HUES64 (cell line): ENCODE data around the gene BMERB1.

Experiments
- H3K27ac ChIP-seq: 2 replicates; pipeline ENCODE4 v1.7.0; 2013; ENCODE audit warnings: low read depth, low read length, inconsistent platforms
- H3K27me3 ChIP-seq: 2 replicates; pipeline ENCODE4 v1.6.1; 2013; ENCODE audit warnings: mild to moderate bottlenecking, low read length; ENCODE audit not compliant: insufficient read depth
- H3K36me3 ChIP-seq: 2 replicates; pipeline ENCODE4 v1.6.1; 2013; ENCODE audit warnings: mild to moderate bottlenecking, low read length; ENCODE audit not compliant: insufficient read depth
- H3K4me1 ChIP-seq: 2 replicates; pipeline ENCODE4 v1.6.1; 2013; ENCODE audit warnings: mild to moderate bottlenecking, low read length, moderate library complexity; ENCODE audit not compliant: insufficient read depth
- H3K4me3 ChIP-seq: 2 replicates; pipeline ENCODE4 v1.5.1; 2013; ENCODE audit warnings: mild to moderate bottlenecking, low read length, moderate library complexity
- H3K9ac ChIP-seq: 2 replicates; pipeline ENCODE4 v1.6.1; 2013; ENCODE audit warnings: mild to moderate bottlenecking, low read depth, low read length
- H3K9me3 ChIP-seq: 2 replicates; pipeline ENCODE4 v1.6.1; 2013; ENCODE audit warnings: low read depth, low read length; ENCODE audit not compliant: insufficient read depth
- WGBS: fragments of 150-250, 120-280 bp; methylation state at CpG from one replicate; pipeline ENCODE4 v1.1.7; 2013; ENCODE audit warnings: missing lambda C conversion rate; 5-methylcytosine and 5-hydroxymethylcytosine counted together

The BMERB1 gene

DNA sequence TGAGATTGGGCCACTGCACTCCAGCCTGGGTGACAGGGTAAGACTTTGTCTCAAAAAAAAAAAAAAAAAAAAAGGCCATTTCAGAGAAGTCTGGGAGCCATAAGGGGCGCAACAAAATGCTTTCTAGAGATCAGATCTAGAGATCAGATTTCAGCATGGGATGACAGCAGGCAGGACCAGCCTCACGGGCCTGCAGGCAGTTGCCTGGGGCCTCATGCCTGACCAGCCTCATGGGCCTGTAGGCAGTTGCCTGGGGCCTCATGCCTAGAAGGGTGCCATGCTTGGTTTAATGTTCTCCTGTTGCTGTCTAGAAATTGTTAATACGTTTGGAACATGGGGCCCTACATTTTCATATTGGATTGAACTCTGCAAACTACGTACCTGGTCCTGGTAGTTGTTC is 149.1 kb downstream of the BMERB1 start:
- no peaks in the 10 kb centered on the region for H3K4me1 ChIP-seq

DNA sequence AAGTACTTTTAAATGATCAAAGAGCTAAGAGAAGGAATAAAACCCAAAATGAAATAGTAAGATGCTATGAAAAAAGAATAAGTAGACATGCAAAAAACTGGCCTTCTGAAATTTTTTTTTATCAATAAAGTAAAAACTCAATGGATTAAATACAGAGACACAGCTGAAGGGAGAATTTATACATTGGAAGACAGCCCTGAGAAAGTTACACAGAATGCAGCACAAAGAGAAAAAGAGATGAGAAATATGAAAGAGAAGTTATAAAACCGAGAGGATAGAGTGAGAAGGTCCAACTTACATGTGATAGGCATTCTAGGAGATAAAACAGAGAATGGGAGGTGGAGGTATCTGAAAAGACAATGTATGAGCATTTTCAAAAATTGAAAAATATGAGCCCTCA is 151.6 kb downstream of the BMERB1 start:
- Histone ChIP-seq H3K9me3 (peaks cover 15% of the 10 kb centered on the region), H3K27me3 (no peaks in the 10 kb centered on the region), H3K27ac (no peak overlapping the region), H3K4me1 (no peaks in the 10 kb centered on the region), H3K4me3 (no peak overlapping the region), H3K36me3 (peaks cover 28% of the 10 kb centered on the region), H3K9ac (no peak overlapping the region)
- WGBS: 90% methylated on average over 1 of the region's 1 CpG

More for the DNA sequence above, 149.1 kb downstream of the BMERB1 start:
- Histone ChIP-seq H3K4me3 (no peak overlapping the region), H3K36me3 (peaks cover 28% of the 10 kb centered on the region), H3K9me3 (peaks cover 15% of the 10 kb centered on the region), H3K27ac (no peak overlapping the region), H3K27me3 (no peaks in the 10 kb centered on the region), H3K9ac (no peak overlapping the region)
- 93% methylated on average over 4 of the region's 4 CpGs for WGBS

DNA sequence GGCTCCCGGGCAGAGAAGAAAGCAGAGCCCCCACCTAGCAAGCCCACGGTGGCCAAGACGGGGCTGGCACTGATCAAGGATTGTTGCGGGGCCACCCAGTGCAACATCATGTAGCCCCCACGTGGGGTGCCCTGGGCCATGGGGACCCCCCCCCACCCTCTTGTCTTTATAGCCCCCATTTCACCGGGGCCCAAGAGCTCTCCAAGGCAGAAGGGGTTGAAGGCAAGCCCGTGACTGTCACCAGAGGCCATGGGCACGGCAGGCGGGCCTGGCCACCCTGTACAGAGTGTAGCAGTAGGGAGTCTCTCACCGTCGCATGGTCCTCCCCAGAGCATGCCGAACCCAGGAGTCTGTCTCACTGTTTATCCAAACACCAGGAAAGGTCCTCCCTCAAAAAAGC is 152.3 kb downstream of the BMERB1 start:
- Histone ChIP-seq H3K4me1 (no peaks in the 10 kb centered on the region), H3K4me3 (no peak overlapping the region), H3K9ac (no peak overlapping the region), H3K27me3 (no peaks in the 10 kb centered on the region), H3K27ac (no peak overlapping the region), H3K9me3 (peaks cover 15% of the 10 kb centered on the region), H3K36me3 (peaks cover 26% of the 10 kb centered on the region)
- 96% methylated on average over 12 of the region's 12 CpGs for WGBS

DNA sequence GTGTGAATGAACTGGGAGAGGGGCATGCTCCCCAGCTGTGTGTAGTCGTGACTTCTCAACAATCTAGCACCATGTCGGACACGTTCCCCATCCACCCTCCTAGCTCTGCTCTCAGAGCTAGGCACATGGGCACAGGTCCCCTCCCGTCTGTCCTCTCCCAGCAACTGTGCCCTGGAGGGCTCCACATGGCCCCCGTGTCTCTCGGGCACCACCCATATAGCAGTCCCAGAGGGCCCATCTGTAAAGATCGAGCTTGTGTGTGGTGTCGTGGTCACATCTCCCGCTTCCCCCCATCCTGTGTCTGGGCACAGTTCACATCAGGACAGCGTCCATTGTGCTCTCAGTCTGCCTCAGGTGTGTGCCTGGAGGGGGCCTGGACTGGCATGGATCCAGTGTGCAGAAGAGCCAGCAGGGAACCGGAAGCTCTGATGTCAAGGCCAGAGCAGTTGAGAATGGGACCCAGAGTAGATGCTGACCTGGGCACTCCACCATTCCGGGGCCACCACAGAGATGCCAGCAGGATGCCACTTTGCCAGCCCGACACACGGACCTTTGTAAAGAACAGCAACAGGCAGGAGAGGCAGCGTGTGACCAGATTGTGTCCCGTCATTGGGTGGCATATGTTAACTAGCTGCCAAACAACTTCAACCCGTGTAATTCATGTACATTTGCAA is 152.9 kb downstream of the BMERB1 start:
- no peak overlapping the region for H3K9ac ChIP-seq
- H3K4me3 ChIP-seq: no peak overlapping the region
- peaks cover 26% of the 10 kb centered on the region for H3K36me3 ChIP-seq
- H3K27me3 ChIP-seq: no peaks in the 10 kb centered on the region
- H3K4me1 ChIP-seq: no peaks in the 10 kb centered on the region
- no peak overlapping the region for H3K27ac ChIP-seq
- H3K9me3 ChIP-seq: peaks cover 15% of the 10 kb centered on the region
- WGBS: 98% methylated on average over 17 of the region's 17 CpGs

DNA sequence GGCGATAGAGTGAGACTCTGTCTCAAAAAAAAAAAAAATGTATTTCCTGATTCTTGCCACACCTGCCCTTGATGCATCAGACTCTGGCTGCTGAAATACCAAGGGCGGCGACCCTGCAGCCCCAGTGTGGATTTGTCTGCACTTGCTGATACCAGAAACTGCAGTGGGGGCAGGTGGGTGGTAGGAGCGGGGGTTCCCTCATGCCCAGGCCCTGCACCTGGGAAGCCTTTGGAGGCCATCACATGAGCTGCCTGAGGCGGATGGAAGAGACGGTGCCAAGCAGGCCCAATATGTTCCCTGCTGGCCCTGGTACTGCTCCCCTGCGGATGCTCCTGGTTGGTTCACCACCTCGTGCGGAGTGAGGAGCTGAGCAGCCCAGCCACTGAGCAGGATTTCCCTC is 157.9 kb downstream of the BMERB1 start:
- Histone ChIP-seq H3K9ac (no peak overlapping the region), H3K4me1 (no peaks in the 10 kb centered on the region), H3K9me3 (no peaks in the 10 kb centered on the region; the same call in 1 of the 2 replicates), H3K36me3 (peaks cover 40% of the 10 kb centered on the region), H3K27me3 (no peaks in the 10 kb centered on the region), H3K4me3 (no peak overlapping the region), H3K27ac (no peak overlapping the region)
- WGBS: 95% methylated on average over 9 of the region's 9 CpGs

DNA sequence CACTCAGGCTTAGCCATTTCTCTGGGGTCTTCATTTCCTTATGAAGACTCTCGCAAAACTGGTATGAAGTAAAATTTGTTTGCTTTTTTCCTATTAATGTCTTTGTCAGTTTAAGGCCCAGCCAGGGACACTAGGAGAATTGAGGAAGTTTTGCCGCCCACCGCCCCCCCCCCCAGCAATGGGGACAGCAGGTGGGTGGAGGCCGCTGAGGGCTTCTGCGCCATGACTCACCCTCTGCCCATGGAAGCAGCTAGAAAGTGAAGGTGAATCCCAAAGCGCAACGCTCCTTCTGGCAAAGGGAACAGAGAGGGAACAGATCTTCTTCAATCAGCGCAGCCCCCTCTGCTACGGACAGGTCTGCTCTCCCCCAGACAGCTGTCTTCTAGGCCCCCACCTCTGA is 158.8 kb downstream of the BMERB1 start:
- H3K4me1 ChIP-seq: no peaks in the 10 kb centered on the region
- 84% methylated on average over 9 of the region's 9 CpGs for WGBS
- H3K9ac ChIP-seq: no peak overlapping the region
- H3K36me3 ChIP-seq: peaks cover 42% of the 10 kb centered on the region
- no peaks in the 10 kb centered on the region for H3K27me3 ChIP-seq
- H3K4me3 ChIP-seq: no peak overlapping the region
- H3K27ac ChIP-seq: no peak overlapping the region
- no peaks in the 10 kb centered on the region for H3K9me3 ChIP-seq

DNA sequence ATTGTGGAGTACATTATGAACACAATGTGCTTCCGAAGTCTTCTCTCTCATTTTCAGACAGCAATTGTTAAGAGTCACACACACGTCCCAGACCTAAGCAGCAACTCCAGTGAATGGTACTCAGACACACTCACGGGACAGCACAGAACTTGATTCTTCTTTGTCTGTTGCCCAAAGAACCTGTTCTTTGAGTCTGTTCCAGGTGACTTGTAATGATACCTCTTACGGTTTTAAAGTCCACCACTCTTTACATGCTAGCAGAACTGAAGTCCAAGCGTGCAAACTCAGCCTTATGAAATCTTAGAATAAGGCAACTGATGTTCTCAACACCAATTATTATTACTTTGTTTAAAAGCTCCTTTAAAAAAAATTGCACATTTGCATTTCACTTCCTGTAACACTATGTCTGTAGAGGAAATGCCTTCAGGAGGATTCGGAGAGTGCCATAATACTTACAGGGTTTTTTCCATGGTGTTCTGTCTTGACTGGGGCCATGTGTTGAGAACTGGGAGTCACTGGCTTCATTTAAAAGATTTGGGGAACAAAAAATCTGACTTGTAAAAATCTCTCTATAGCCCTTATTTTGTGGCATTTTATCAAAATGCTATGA is 160.4 kb downstream of the BMERB1 start:
- Histone ChIP-seq H3K4me1 (no peaks in the 10 kb centered on the region), H3K27me3 (no peaks in the 10 kb centered on the region), H3K9me3 (no peaks in the 10 kb centered on the region), H3K4me3 (no peak overlapping the region), H3K36me3 (peaks cover 58% of the 10 kb centered on the region), H3K27ac (no peak overlapping the region), H3K9ac (no peak overlapping the region)
- 92% methylated on average over 6 of the region's 6 CpGs for WGBS

DNA sequence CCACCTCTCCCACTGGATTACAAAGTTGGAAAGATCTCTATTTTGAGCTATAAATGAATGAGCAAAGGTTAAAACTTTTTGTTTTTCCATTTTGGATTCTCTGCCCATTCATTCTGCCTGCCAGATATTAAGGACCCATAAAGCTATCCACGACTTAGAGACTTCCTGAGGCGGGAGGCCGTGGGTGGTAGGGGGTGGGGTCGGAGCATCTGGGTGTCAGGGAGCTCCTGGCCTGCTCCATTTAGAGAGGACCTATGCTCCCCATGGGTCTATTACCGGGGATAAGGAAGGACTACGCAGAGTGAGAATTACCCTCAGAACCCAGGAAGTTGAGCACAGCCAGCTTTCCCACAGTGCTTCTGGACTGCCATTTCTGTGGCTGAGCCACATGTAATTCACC is 162.7 kb downstream of the BMERB1 start:
- 96% methylated on average over 6 of the region's 6 CpGs for WGBS
- Histone ChIP-seq H3K27me3 (no peaks in the 10 kb centered on the region), H3K4me1 (no peaks in the 10 kb centered on the region), H3K9me3 (no peaks in the 10 kb centered on the region), H3K27ac (no peak overlapping the region), H3K36me3 (peaks cover 76% of the 10 kb centered on the region), H3K9ac (no peak overlapping the region), H3K4me3 (no peak overlapping the region)

DNA sequence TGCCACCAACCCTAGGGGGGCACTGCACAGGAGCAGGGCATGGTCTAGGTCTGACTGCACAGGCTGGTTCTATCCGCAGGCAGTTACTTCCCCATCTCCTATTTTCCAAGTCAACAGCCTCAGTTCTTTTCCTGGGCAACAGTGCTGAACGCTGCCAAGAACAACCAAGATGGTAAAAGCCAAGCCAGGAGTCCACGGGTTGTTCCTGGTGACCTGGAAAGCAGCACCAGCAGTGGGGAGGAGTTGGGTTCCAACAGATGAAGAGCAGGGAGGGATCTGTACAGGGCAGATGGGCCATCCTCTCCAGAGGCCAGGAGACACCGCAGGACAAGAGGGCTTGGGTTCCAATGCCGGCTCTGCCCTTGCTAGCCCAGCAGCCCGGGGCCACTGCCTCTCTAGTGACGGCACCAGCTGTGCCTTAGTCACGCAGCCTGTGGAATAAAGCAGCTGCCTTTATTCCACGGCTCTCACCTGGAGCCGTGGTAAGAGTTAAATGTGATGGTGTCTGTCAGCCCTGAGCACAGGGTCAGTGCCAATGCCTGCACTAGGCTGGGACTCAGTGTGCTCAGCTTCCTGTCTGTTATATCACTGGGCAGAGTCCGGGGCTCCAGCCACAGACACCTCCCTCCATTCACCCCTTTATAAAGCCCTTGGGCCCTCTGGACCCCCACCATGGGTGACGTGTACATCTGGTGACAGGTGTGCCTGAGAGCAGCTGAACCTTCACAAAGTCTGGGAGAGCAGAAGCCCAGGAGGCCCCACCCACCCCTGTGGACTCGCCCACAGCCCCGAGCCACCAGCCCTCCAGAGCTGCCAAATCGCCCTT is 163.6 kb downstream of the BMERB1 start:
- Histone ChIP-seq H3K27ac (no peak overlapping the region), H3K9me3 (no peaks in the 10 kb centered on the region), H3K4me1 (no peaks in the 10 kb centered on the region), H3K36me3 (peaks cover 85% of the 10 kb centered on the region), H3K4me3 (no peak overlapping the region), H3K27me3 (no peaks in the 10 kb centered on the region), H3K9ac (no peak overlapping the region)
- WGBS: 98% methylated on average over 15 of the region's 15 CpGs

DNA sequence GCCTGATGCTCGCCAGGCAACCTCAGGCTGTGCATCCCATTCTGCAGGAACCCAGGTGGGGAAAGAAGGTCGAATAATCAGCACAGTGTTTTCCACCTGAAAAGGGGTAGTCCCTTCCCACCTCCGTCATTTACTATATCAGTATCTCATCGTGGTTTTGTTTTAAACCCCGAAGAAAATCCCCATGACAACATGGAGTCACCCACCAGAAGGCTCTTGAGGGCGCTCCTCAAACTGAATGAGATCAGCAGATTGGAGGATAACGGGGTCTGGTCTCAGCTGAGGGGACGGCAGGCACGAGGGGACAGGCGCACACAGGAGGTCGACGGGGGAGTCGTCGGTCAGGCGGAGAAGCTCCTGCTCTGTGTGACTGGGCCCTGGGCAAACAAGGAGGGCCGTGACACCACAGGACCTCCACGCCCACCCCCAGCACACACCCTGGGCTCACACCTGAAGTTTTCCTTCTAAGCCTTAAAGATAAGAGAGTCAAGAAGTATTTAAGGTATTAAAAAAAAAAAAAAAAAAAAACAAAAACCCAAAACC is 164.3 kb downstream of the BMERB1 start:
- peaks cover 92% of the 10 kb centered on the region for H3K36me3 ChIP-seq
- H3K4me1 ChIP-seq: no peaks in the 10 kb centered on the region
- H3K9me3 ChIP-seq: no peaks in the 10 kb centered on the region
- 94% methylated on average over 15 of the region's 17 CpGs for WGBS
- H3K27me3 ChIP-seq: no peaks in the 10 kb centered on the region
- H3K27ac ChIP-seq: no peak overlapping the region
- H3K4me3 ChIP-seq: no peak overlapping the region
- no peak overlapping the region for H3K9ac ChIP-seq
